HTR-8/SVneo (cell line): ENCODE data around the gene ZCRB1.

Source experiments
- DNase-seq: peaks from one replicate; pipeline ENCODE4 v3.0.0; 2011; ENCODE audit warnings: low spot score, mixed read lengths; ENCODE audit not compliant: insufficient read length
- FAIRE-seq: peaks from 2 replicates; lab custom pipeline; 2011; peaks lifted over from hg19 to GRCh38; lab: Jason Lieb, UNC

The ZCRB1 gene

DNA sequence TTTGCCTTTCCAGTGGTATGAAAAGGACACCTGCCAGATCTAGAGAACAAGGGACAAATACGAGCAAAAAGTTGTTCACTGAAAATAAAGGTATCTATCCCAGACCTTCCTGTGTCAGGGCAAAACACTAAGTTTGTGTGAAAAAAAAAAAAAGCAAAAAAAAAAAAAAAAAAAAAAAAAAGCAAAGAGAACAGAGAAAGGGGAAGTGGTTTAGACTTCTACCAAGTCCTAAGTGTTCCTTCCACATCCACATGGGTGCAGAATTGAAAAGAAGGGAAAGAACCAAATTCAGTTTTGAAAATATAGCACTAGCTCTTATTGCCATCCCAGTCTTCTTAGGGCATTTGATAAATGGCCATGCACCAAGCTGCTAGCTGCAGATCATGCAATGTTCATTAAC, 41.7 kb downstream of the ZCRB1 start:
- DNase-seq: no peak
- no peak for FAIRE-seq

DNA sequence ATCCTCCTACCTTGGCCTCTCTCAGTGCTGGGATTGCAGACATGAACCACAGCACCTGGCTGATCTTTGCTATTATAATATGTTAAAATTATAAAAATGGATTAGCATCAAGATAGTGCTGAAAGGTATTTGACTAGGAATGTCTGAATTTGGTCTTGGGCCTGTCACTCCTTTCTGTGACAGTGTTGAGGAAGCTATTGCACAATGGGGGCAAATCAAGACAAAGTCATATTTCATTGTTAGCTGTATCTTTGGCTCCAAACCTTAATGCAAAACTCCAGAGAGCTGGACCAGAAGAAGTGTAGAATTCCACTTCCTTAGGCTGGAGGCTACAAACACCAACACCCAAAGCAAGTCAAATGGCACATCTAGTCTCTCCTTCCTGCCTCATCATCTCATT, 42.2 kb downstream of the ZCRB1 start:
- FAIRE-seq (no peak), DNase-seq (no peak)

DNA sequence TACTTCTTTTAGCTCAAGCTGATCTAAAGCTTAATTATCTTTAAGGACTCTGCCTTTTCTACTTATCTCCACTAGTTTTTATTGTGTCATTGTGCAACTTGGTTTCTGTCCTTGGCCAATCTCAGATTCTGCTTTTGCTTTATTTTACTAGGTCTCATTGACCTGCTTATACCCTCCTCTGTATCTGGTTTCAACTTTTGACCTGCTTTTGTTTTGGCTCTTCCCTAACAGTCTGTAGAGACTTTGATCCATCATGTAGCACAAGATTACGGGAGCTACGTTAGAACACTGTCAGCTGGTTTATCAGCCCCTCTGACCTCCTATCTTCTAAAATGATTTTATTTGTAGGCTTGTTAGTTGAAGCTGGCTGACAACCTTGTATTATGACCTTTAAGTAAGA, 43.6 kb downstream of the ZCRB1 start:
- no peak for FAIRE-seq
- DNase-seq: no peak

DNA sequence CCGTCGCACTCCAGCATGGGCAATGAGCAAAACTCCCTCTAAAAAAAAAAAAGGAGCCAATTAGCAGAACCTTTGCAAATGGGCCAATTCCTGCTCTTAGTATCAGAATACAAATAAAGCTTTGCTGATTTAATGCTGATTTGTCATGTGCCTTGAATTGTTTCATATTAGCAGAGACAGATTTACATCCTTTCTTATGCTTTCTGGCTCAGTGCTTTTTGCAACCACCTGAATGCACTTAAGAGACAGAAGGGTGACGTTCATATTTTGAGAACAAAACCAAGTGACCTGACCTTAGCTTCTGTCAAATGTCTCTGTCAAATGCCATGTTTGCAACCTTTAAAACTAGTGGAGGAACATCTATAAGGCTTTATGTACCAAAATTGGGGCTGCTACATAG, 44.0 kb downstream of the ZCRB1 start:
- DNase-seq (no peak), FAIRE-seq (no peak)

DNA sequence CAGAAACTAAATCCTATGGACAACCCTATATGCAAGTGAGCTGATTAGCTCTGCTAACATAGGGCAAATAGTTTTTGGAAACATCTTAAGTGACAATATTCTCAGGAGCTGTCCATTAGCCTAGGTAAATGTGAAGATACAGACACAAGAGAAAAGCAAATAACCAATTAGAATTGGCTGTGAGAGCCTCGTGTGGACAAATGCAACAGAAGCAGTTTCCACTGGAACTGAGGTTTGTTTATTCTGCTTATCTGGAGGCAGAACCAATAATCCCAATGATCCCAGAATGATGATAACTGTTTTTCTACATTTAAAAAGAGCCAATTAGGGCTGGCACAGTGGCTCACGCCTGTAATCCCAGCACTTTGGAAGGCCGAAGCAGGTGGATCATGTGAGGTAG, 44.6 kb downstream of the ZCRB1 start:
- no peak for FAIRE-seq
- DNase-seq: no peak

DNA sequence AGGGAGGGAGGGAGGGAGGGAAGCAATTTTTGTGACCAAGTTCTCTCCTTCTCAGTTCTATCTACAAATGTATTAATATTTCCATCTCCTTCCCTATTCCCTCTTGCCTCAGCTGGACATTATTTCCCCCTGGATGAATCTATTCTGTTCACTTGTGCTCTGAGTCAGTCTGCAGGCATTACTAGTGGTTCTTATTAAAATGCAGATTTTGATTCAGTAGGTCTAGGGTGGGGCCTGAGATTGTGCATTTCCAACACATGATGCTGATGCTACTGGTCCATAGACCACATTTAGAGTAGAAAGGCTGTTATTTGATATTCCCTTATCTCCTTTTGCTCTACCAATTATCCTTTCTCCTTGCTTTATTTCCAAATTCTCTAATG, 47.8 kb downstream of the ZCRB1 start:
- FAIRE-seq: no peak
- no peak for DNase-seq

DNA sequence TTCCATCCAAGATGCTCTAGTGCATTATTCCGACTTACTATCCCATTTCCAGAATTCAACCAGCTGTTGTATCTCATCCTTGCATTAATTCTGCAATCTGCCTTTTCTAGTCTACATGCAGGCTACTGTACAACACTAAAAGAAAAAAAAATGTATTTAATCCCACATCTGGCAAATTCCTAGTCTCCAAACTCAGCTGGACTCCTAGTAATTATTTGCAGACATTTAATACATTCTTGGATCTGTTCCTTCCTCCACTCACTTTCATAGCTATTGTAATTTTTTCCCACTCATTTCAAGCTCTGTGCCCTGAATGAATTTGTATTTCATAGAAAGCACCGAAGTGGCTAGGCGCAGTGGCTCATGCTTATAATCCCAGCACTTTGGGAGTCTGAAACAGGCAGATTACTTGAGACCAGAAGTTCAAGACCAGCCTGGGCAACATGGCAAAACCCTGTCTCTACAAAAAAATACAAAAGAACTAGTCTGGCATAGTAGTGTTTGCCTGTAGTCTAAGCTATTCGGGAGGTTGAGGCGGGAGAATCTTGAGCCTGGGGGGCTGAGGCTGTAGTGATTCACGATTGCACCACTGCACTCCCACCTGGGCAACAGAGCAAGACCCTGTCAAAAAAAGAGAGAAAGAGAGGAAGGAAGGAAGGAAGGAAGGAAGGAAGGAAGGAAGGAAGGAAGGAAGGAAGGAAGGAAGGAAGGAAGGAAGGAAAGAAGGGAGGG, 48.3 kb downstream of the ZCRB1 start:
- FAIRE-seq (no peak), DNase-seq (no peak)

DNA sequence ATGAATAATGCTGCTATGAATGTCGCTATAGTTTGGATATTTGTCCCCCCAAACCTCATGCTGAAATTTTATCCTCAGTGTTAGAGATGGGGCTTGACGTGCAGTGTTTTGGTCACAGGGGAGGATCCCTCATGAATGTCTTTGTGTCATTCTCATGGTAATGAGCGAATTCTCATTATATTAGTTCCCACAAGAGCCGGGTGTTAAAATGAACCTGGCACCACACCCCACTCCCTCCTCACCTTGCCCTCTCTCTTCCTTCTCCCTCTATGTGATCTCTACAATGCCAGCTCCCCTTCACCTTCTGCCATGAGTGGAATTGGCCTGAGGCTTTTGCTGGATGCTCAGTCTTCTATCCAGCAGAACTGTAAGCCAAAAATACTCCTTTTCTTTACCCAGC, 50.4 kb downstream of the ZCRB1 start:
- FAIRE-seq (no peak), DNase-seq (no peak)

DNA sequence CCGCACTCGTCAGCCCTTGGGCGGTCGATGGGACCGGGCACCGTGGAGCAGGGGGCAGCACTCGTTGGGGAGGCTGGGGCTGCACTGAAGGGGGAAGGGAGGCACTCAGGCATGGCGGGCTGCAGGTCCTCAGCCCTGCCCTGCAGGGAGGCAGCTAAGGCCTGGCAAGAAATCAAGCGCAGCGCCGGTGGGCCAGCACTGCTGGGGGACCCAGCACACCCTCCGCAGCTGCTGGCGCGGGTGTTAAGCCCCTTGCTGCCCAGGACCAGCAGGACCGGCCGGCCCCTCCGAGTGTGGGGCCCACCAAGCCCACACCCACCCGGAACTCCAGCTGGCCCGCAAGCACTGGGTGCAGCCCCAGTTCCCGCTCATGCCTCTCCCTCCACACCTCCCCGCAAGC, 52.2 kb downstream of the ZCRB1 start:
- FAIRE-seq (no peak), DNase-seq (no peak)

DNA sequence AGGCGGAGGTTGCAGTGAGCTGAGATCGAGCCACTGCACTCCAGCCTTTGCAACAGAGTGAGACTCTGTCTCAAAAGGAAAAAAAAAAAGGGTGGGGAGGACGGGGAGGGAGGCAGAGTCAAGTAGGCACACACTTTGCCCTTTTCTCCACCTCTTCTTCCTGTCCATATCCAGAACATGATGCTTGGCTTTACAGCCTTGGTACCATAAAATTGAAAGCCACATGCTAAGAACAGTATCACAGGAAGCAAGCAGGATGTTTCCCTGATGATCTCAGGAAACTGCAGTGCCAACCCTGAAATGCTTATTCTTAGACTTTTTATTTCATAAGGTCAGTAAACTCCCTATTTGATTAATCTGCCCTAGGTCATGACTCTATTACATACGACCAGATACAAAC, 55.3 kb downstream of the ZCRB1 start:
- DNase-seq (no peak), FAIRE-seq (no peak)

DNA sequence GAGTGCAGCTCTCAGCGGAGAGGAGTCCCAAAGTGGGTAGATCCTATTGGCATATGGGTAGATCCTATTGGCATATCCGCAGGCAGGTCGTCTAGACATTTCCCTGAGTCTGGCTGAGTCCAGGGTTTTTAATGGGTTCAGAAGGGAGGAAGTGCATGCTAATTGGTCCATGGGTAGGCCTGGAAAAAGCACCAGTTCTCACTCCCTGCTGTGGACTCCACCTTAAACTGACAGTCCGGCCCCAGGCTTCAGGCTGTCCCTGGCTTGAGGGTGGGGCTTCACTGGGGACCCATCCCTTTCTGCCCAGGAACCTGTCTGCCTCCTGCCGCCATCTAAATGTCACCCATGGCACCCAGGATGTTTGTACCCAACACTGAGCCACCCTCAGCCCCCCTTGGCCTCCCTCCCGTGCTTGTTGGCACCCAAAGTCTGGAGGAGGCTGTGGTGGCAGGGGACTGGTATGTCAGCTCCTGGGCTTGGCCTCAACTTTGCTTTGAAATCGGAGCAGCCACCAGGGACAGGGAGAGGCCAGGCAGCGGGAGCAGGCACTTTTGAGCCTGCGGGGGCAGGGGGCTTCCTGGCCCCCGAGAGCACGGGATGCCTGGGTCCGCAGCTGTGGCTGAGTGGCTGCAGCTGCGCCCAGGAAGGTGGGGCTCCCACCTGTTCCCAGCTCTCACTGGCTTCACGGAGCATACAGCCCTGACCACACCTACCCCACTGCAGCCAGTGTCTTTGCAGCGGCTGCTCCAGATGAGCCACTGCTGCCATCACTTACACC, 58.3 kb downstream of the ZCRB1 start:
- no peak for DNase-seq
- no peak for FAIRE-seq

DNA sequence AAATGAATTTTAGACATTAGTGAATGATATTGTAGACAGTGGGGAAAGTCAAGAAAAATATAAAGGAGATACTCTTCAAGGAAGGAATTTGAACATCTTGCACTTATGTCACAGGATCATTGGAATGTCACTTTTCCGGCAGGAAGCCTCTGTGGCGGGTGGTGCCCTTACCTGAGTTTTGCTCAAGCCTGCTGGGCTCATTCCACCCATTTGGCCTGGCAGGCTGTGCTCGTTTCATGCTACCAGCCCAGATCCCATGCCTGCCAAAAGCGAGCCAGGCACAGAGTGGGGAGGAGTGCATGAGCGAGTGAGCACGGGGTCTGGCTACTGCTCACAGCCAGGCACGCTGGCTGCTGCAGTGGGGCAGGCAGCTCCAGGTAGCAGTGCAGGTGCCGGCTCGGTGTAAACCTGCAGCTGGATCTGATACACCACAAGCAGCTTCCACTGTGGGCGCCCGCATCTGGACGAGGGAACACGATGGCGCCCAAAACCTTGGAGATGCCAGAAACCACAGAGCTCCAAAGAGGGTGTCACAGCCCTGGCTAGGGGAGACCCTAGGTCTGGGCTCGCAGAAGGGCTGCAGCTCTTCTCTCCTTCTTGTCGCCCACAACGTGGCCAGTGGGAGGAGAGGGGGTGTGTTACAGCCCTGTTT, 59.2 kb downstream of the ZCRB1 start:
- DNase-seq: no peak
- no peak for FAIRE-seq

DNA sequence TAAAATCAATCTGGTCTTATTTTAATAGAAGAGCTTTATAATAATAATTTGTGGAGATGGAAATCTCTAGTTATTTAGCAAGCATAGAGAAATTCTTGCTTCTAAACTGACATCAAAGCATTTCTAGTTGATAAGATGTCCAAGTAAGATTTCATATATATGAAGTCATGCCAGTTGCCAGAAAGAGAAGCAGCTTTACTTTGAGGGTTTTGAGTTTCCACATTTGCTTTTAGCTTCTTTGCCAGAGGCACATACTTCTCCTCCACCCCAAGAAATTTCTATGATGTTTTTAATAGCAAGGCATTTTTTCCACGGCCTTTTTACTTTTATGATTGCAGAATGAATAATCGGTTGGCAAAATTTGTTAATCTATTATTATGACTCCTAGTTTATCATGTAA, 63.6 kb downstream of the ZCRB1 start:
- FAIRE-seq (no peak), DNase-seq (no peak)
